Measurements from ENCODE around the gene GCC2.

GRCh38 chr2:108404784-108405397 is 44.1 kb upstream of the GCC2 start:
- TF ChIP-seq POLR2A (IDR thresholded peaks at IDR 0.05; ENCODE audit: insufficient read depth in 1 of 2, low read depth in 2 of 2, low read length in 2 of 2) (no peak), CSRNP2 (CRISPR knock-in tag; conservative IDR thresholded peaks at IDR 0.05; ENCODE audit: low read depth) (no peak), ZNF614 (CRISPR knock-in tag; IDR thresholded peaks at IDR 0.05; ENCODE audit: borderline replicate concordance) (no peak), HMG20B (CRISPR knock-in tag; conservative IDR thresholded peaks at IDR 0.05) (no peak), ARNT (IDR thresholded peaks at IDR 0.05) (no peak), CEBPB (IDR thresholded peaks at IDR 0.05; ENCODE audit: borderline replicate concordance, low read depth, low read length) (no peak)
